HepG2 (cell line): Measurements from ENCODE around the gene CLUH. TPM values are rescaled to one million over a fixed set of nuclear protein-coding genes. Genes with fewer than 3 reads are reported as not detected.

Experiments used
- CENPX ChIP-seq: sonication (generic); formaldehyde crosslinking; IDR thresholded peaks from 2 replicates; pipeline ENCODE4 v1.9.0; 2021; ENCODE audit warnings: mild to moderate bottlenecking, missing genetic modification reagents, moderate library complexity
- EEA1 ChIP-seq: sonication (generic); formaldehyde crosslinking; IDR thresholded peaks from 2 replicates; pipeline ENCODE4 v1.5.1; 2020; ENCODE audit warnings: mild to moderate bottlenecking, missing genetic modification reagents, borderline replicate concordance
- GABPB1 ChIP-seq: IDR thresholded peaks from 2 replicates; pipeline ENCODE4 v1.6.1; 2016; ENCODE audit warnings: mild to moderate bottlenecking, missing genetic modification reagents, moderate library complexity, missing compliant biosample characterization
- GATA4 ChIP-seq: sonication (generic); IDR thresholded peaks from 2 replicates; pipeline ENCODE4 v1.6.1; 2016; ENCODE audit warnings: antibody characterized with exemption, low read depth, borderline replicate concordance
- MEIS2 ChIP-seq: sonication (generic); formaldehyde crosslinking; IDR thresholded peaks from 2 replicates; pipeline ENCODE4 v1.9.0; 2021; ENCODE audit warnings: mild to moderate bottlenecking, missing genetic modification reagents
- MYC ChIP-seq: sonication (generic); formaldehyde crosslinking; IDR thresholded peaks from 2 replicates; pipeline ENCODE4 v1.9.0; 2021; ENCODE audit warnings: missing genetic modification reagents, borderline replicate concordance
- NFIC ChIP-seq: IDR thresholded peaks from 2 replicates; pipeline ENCODE4 v1.6.1; 2012; ENCODE audit warnings: mild to moderate bottlenecking, low read length, inconsistent platforms
- SAP130 ChIP-seq: IDR thresholded peaks from 2 replicates; pipeline ENCODE4 v1.6.1; 2016; ENCODE audit warnings: low read depth
- STAG1 ChIP-seq: sonication (generic); formaldehyde crosslinking; IDR thresholded peaks from 2 replicates; pipeline ENCODE4 v1.4.0; 2020; ENCODE audit warnings: missing genetic modification reagents
- TARDBP ChIP-seq: sonication (generic); formaldehyde crosslinking; IDR thresholded peaks from 2 replicates; pipeline ENCODE4 v1.8.0; 2022; ENCODE audit warnings: mild to moderate bottlenecking, missing genetic modification reagents
- TFDP1 ChIP-seq: IDR thresholded peaks from 2 replicates; pipeline ENCODE4 v1.6.1; 2016; ENCODE audit warnings: missing compliant biosample characterization, missing genetic modification reagents, borderline replicate concordance
- ZFAT ChIP-seq: sonication (generic); formaldehyde crosslinking; conservative IDR thresholded peaks from 2 replicates; pipeline ENCODE4 v1.8.1; 2023; ENCODE audit warnings: missing genetic modification reagents, inconsistent platforms
- ZFYVE20 ChIP-seq: sonication (generic); formaldehyde crosslinking; IDR thresholded peaks from 2 replicates; pipeline ENCODE4 v1.8.0; 2023; ENCODE audit warnings: low read depth, mild to moderate bottlenecking, moderate library complexity, missing genetic modification reagents, borderline replicate concordance
- ZMAT3 ChIP-seq: sonication (generic); formaldehyde crosslinking; conservative IDR thresholded peaks from 2 replicates; pipeline ENCODE4 v1.7.0; 2021; ENCODE audit warnings: missing genetic modification reagents
- ZNF101 ChIP-seq: sonication (generic); formaldehyde crosslinking; IDR thresholded peaks from 2 replicates; pipeline ENCODE4 v1.4.0; 2020; ENCODE audit warnings: mild to moderate bottlenecking, low read depth, missing genetic modification reagents, borderline replicate concordance
- ZNF136 ChIP-seq: sonication (generic); formaldehyde crosslinking; IDR thresholded peaks from 2 replicates; pipeline ENCODE4 v1.8.1; 2022; ENCODE audit warnings: low read depth, mild to moderate bottlenecking, moderate library complexity, missing genetic modification reagents
- ZNF567 ChIP-seq: sonication (generic); formaldehyde crosslinking; IDR thresholded peaks from 2 replicates; pipeline ENCODE4 v1.8.1; 2023; ENCODE audit warnings: mild to moderate bottlenecking, missing genetic modification reagents, borderline replicate concordance
- ZNF766 ChIP-seq: sonication (generic); formaldehyde crosslinking; IDR thresholded peaks from 2 replicates; pipeline ENCODE4 v1.5.0; 2020; ENCODE audit warnings: missing genetic modification reagents, borderline replicate concordance
- ZNF768 ChIP-seq: sonication (generic); formaldehyde crosslinking; IDR thresholded peaks from 2 replicates; pipeline ENCODE4 v1.4.0; 2020; ENCODE audit warnings: missing genetic modification reagents
- ZNF800 ChIP-seq: sonication (generic); formaldehyde crosslinking; IDR thresholded peaks from 2 replicates; pipeline ENCODE4 v1.4.0; 2020; ENCODE audit warnings: missing genetic modification reagents
- polyA plus RNA-seq, 8 experiments: library from polyadenylated mRNA; depleted of rRNA in 3 of 8; stranded (reverse) in 7 of 8; unstranded in 1 of 8; fragments of >200 nt; fragmentation: Illumina TruSeq in 4 of 8; extraction: Trizol in 4 of 8; gene quantifications; 2 replicates each; pipeline versions ENCODE4 v1.2.1 to v1.2.3, GENCODE V29; 2011 to 2016; ENCODE audit warnings: low read depth in 4 of 8, missing spikeins in 1 of 8, mixed read lengths in 1 of 8; ENCODE audit not compliant: insufficient read depth in 1 of 8
- total RNA-seq, 5 experiments: library from RNA; depleted of rRNA; stranded (reverse); fragments of >200 nt; fragmentation: Illumina TruSeq; extraction: Trizol; gene quantifications; 2 replicates each; pipeline ENCODE4 v1.2.3, GENCODE V29; 2016; ENCODE audit warnings: low read depth in 1 of 5
- TF ChIP-seq, protein P1 (sequence below): sonication (generic); formaldehyde crosslinking; IDR thresholded peaks from 2 replicates; pipeline ENCODE4 v1.4.0; 2020; ENCODE audit warnings: missing genetic modification reagents
- TF ChIP-seq, protein P2 (sequence below): sonication (generic); formaldehyde crosslinking; conservative IDR thresholded peaks from 2 replicates; pipeline ENCODE4 v1.8.0; 2022; ENCODE audit warnings: mild to moderate bottlenecking, moderate library complexity, missing genetic modification reagents

CLUH gene
- total and polyA plus RNA-seq, 2 of the 13 experiments (the other 11 are each of a cell fraction or from before 2014, with no cell fraction given): 30.9 to 60.5 TPM

GRCh38 chr17:2724784-2725164 lies 13.2 kb upstream of the CLUH start (continued):
- TF ChIP-seq GABPB1 (CRISPR knock-in tag) (peak; percentile 39; the same call in 1 of the 2 replicates), TARDBP (no peak), EEA1 (0 out of 2 replicates have a peak, but pooled peaks have one; percentile 53), CENPX (CRISPR knock-in tag) (no peak), ZNF101 (CRISPR knock-in tag) (no peak), NFIC (no peak), MYC (peak; percentile 68; the same call in 1 of the 2 replicates), SAP130 (CRISPR knock-in tag) (0 out of 2 replicates have a peak, but pooled peaks have one; percentile 23), ZNF136 (CRISPR knock-in tag) (no peak), TFDP1 (CRISPR knock-in tag) (peak; percentile 94; the same call in 1 of the 2 replicates), ZNF800 (CRISPR knock-in tag) (peak; percentile 99), ZMAT3 (0 out of 2 replicates have a peak, but pooled peaks have one; percentile 34), GATA4 (no peak), STAG1 (peak; percentile 22; the same call in 1 of the 2 replicates), MEIS2 (CRISPR knock-in tag) (peak; percentile 63; the same call in 1 of the 2 replicates), ZNF768 (peak; percentile 42; the same call in 1 of the 2 replicates), ZNF766 (0 out of 2 replicates have a peak, but pooled peaks have one; percentile 44), ZNF567 (CRISPR knock-in tag) (0 out of 2 replicates have a peak, but pooled peaks have one; percentile 36), ZFYVE20 (0 out of 2 replicates have a peak, but pooled peaks have one; percentile 40), ZFAT (no peak)
- TF ChIP-seq, protein P1, sequence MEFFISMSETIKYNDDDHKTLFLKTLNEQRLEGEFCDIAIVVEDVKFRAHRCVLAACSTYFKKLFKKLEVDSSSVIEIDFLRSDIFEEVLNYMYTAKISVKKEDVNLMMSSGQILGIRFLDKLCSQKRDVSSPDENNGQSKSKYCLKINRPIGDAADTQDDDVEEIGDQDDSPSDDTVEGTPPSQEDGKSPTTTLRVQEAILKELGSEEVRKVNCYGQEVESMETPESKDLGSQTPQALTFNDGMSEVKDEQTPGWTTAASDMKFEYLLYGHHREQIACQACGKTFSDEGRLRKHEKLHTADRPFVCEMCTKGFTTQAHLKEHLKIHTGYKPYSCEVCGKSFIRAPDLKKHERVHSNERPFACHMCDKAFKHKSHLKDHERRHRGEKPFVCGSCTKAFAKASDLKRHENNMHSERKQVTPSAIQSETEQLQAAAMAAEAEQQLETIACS (CRISPR knock-in tag): 0 out of 2 replicates have a peak, but pooled peaks have one; percentile 44
- TF ChIP-seq, protein P2, sequence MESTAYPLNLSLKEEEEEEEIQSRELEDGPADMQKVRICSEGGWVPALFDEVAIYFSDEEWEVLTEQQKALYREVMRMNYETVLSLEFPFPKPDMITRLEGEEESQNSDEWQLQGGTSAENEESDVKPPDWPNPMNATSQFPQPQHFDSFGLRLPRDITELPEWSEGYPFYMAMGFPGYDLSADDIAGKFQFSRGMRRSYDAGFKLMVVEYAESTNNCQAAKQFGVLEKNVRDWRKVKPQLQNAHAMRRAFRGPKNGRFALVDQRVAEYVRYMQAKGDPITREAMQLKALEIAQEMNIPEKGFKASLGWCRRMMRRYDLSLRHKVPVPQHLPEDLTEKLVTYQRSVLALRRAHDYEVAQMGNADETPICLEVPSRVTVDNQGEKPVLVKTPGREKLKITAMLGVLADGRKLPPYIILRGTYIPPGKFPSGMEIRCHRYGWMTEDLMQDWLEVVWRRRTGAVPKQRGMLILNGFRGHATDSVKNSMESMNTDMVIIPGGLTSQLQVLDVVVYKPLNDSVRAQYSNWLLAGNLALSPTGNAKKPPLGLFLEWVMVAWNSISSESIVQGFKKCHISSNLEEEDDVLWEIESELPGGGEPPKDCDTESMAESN (CRISPR knock-in tag): 0 out of 2 replicates have a peak, but pooled peaks have one; percentile 57
